Body of pancreas (tissue), 4 donors: Measurements from ENCODE around the gene H19. TPM values are rescaled to one million over a fixed set of nuclear protein-coding genes. Genes with fewer than 3 reads are reported as not detected.

ENCODE experiments used
- ATAC-seq: fragments of 150-250 bp; one replicate; pipeline ENCODE4 v1.9.1; 2016
- DNase-seq, 4 donors: peaks; one replicate each; pipeline ENCODE4 v3.0.0-alpha.2; 2019
- H3K27ac ChIP-seq, 4 donors: fragments of 200-600 bp; sonication (generic); 1 replicate in 3 of 4; 2 replicates in 1 of 4; pipeline versions ENCODE4 v1.5.1 to v1.6.1; 2016 to 2019; ENCODE audit warnings: mild to moderate bottlenecking in 1 of 4, mixed read lengths in 1 of 4, moderate library complexity in 1 of 4
- H3K27me3 ChIP-seq, 2 donors: fragments of 200-600 bp; sonication (generic); one replicate each; pipeline ENCODE4 v1.6.0; 2016; ENCODE audit warnings: mild to moderate bottlenecking in 1 of 2
- H3K36me3 ChIP-seq, 2 donors: fragments of 200-600 bp; sonication (generic); replicated peaks in 1 of 2; 2 replicates each; pipeline ENCODE4 v1.5.1; 2016; ENCODE audit warnings: low read depth in 2 of 2; ENCODE audit not compliant: insufficient read depth in 1 of 2
- H3K4me1 ChIP-seq: fragments of 200-600 bp; sonication (generic); one replicate; pipeline ENCODE4 v1.6.0; 2016
- H3K4me3 ChIP-seq, 2 donors: fragments of 200-600 bp; sonication (generic); 1 replicate in 1 of 2; 2 replicates in 1 of 2; pipeline ENCODE4 v1.5.1; 2016 to 2019
- H3K9me3 ChIP-seq, 3 donors: fragments of 200-600 bp; sonication (generic); 1 replicate in 2 of 3; 2 replicates in 1 of 3; pipeline ENCODE4 v1.5.1; 2016
- POLR2A ChIP-seq, 3 donors: fragments of 450-650 bp; IDR thresholded peaks; one replicate each; pipeline ENCODE4 v1.6.1; 2016; ENCODE audit warnings: antibody characterized with exemption in 3 of 3, mild to moderate bottlenecking in 2 of 3
- WGBS, 2 donors: methylation state at CpG; one replicate each; pipeline ENCODE4 v1.1.5; 2017; 5-methylcytosine and 5-hydroxymethylcytosine counted together
- intact Hi-C: fragments of 100-400 bp; cut with DNase I; formaldehyde crosslinking; loops from one replicate; pipeline ENCODE4 v1.15.1; 2023
- total RNA-seq, 2 donors: library from RNA; depleted of rRNA; stranded (reverse); fragments of >200 nt; gene quantifications; one replicate each; pipeline ENCODE4 v1.1.0, GENCODE V29; 2016
- TF ChIP-seq, protein P1 (sequence below), 7 experiments: fragments of 450-650 bp in 4 of 7; fragments of 200-600 bp in 3 of 7; sonication (generic) in 3 of 7; IDR thresholded peaks; one replicate each; pipeline ENCODE4 v1.5.1; 2016 to 2019; ENCODE audit warnings: antibody characterized with exemption in 7 of 7

The H19 gene
- total RNA-seq, 2 donors from 2014 or later: 151 to 234 TPM

DNA sequence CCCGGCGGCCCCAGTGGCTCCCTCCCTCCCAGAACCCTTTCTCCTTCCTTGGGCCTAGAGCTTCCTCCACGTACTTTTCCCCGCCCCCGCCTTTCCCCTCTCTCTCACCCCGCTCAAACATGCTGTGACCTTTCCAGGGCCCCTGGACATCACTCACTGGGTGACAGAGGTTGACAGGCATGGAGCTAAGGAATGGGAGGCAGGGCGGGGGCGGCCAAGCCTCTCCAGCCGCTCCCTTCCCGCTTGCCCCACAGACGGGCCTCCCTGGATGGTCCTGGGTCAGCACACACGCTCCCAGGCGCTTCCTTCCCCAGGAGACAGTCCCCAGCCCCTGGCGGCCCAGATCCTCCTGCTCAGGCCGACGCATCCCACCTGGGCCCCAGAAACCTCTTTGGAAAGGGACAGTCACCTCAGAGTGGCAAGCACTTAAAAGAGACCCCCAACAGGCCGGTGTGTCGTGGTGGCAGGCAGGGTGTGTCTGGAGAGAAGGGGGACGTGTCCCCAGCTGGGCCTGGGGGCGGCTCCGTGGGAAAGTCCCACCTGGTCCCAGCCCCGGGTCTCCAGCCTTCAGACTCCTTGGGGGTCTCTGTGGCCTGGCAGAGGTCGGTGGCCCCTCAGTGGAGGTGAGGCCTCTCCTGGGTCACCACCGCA, 8.8 kb downstream of the H19 start:
- WGBS, 2 donors: 58 to 60% methylated on average over 6 to 9 of the region's 24 CpGs
- no peak overlapping the region for H3K4me3 ChIP-seq
- peaks cover 5% of the 10 kb centered on the region for H3K4me1 ChIP-seq
- peak overlapping the region in 2 of 4 donors; percentile 16 to 21 for H3K27ac ChIP-seq
- TF ChIP-seq, protein P1, sequence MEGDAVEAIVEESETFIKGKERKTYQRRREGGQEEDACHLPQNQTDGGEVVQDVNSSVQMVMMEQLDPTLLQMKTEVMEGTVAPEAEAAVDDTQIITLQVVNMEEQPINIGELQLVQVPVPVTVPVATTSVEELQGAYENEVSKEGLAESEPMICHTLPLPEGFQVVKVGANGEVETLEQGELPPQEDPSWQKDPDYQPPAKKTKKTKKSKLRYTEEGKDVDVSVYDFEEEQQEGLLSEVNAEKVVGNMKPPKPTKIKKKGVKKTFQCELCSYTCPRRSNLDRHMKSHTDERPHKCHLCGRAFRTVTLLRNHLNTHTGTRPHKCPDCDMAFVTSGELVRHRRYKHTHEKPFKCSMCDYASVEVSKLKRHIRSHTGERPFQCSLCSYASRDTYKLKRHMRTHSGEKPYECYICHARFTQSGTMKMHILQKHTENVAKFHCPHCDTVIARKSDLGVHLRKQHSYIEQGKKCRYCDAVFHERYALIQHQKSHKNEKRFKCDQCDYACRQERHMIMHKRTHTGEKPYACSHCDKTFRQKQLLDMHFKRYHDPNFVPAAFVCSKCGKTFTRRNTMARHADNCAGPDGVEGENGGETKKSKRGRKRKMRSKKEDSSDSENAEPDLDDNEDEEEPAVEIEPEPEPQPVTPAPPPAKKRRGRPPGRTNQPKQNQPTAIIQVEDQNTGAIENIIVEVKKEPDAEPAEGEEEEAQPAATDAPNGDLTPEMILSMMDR (IDR thresholded peaks at IDR 0.05): no peak
- TF ChIP-seq POLR2A (IDR thresholded peaks at IDR 0.05): no peak
- no peaks in the 10 kb centered on the region for H3K27me3 ChIP-seq
- ATAC-seq: peak; percentile 12
- H3K9me3 ChIP-seq: no peaks in the 10 kb centered on the region
- peak in 3 of 4 donors; percentile 3 to 14 (median 7) for DNase-seq
- H3K36me3 ChIP-seq: no peaks in the 10 kb centered on the region
- intact Hi-C loops: no loop called here

DNA sequence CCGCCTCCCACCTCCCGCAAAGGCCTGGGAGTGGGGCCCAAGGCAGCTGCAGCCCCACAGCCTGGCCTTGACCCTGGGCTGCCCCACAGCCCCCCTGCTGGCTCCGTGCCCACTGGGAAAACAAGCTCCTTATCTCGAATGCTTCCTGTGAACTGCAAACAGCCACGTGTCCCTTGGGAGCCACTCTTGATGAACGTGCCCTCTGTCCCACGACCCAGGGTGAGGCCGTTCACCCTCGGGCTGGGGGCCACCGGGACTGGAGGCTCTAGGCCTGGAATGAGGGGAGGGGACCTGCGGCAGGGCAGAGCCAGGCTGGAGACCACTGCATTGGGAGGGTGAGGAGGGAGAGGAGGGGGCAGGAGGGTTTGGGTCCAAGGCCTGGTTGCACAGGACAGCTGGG, 9.5 kb downstream of the H19 start:
- TF ChIP-seq, protein P1 (IDR thresholded peaks at IDR 0.05): no peak
- no peak for TF ChIP-seq POLR2A (IDR thresholded peaks at IDR 0.05)
- WGBS, 2 donors: no CpG with 5 or more reads among the region's 11 CpGs
- ATAC-seq: peak; percentile 31

DNA sequence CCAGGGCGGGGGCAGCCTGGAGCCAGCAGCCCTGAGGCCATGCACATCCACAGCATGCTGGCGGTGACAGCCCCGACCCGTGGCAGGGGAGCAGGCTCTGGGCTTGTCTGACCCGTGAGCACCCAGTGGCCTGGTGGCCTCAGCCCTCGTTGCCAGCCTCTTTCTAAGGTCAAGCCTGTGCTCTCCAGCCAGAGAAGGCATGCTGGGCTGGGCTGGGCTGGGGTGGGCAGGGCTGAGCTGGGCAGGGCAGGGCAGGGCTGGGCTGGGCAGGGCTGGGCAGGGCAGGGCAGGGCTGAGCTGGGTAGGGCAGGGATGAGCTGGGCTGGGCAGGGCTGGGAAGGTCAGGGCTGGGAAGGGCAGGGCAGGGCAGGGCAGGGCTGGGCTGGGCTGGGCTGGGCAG, 10.6 kb downstream of the H19 start:
- TF ChIP-seq POLR2A (IDR thresholded peaks at IDR 0.05): no peak
- TF ChIP-seq, protein P1 (IDR thresholded peaks at IDR 0.05): no peak
- intact Hi-C loops: no loop called here
- WGBS, 2 donors: no CpG with 5 or more reads among the region's 6 CpGs
- Histone ChIP-seq H3K27me3 (no peaks in the 10 kb centered on the region), H3K9me3 (no peaks in the 10 kb centered on the region), H3K27ac (no peak overlapping the region), H3K4me1 (peaks cover 8% of the 10 kb centered on the region), H3K4me3 (no peak overlapping the region), H3K36me3 (no peaks in the 10 kb centered on the region)
- DNase-seq (no peak), ATAC-seq (no peak)

More for the DNA sequence above, 9.5 kb downstream of the H19 start:
- no peaks in the 10 kb centered on the region for H3K27me3 ChIP-seq
- DNase-seq: no peak
- no peaks in the 10 kb centered on the region for H3K36me3 ChIP-seq
- no peaks in the 10 kb centered on the region for H3K9me3 ChIP-seq
- H3K4me3 ChIP-seq: no peak overlapping the region
- peaks cover 8% of the 10 kb centered on the region for H3K4me1 ChIP-seq
- intact Hi-C loops: no loop called here
- no peak overlapping the region for H3K27ac ChIP-seq

DNA sequence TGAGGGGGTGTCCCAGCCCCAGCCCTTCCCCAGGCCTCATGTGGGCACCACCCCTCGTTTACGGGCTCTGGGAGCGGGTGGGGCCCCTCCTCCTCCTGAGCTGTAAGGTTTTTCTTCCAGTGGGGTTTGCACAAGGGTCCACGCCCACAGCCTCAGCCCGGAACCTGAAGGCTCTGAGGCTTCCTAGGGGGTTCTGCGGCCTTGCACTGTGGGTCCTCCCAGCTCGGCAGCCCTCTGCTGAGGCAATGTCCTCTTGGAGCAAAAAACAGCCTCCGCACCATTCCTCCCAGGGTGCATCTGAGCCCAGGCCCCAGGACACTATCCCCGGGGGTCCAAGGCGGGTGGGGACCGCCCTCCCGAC, 14.1 kb downstream of the H19 start:
- peak overlapping the region in 1 of 4 donors; percentile 37 for H3K27ac ChIP-seq
- peaks cover 5% of the 10 kb centered on the region for H3K4me1 ChIP-seq
- intact Hi-C loops: no loop called here
- TF ChIP-seq, protein P1 (IDR thresholded peaks at IDR 0.05): no peak
- no peak for TF ChIP-seq POLR2A (IDR thresholded peaks at IDR 0.05)
- DNase-seq: peak in 1 of 4 donors; percentile 7
- peak; percentile 12 for ATAC-seq
- no peak overlapping the region for H3K4me3 ChIP-seq
- no peaks in the 10 kb centered on the region for H3K27me3 ChIP-seq
- no peaks in the 10 kb centered on the region for H3K36me3 ChIP-seq
- H3K9me3 ChIP-seq: no peaks in the 10 kb centered on the region
- 53% methylated on average over 3 of the region's 12 CpGs; no CpG with 5 or more reads in 1 of the 2 donors for WGBS, 2 donors
